Superior temporal gyrus (tissue), 1 donor: ENCODE results near the gene SAMD5.

Experiments used
- DNase-seq: peaks from one replicate; pipeline ENCODE4 v3.0.0-alpha.2; 2016; ENCODE audit errors: extremely low spot score

SAMD5 gene

GRCh38 chr6:147618927-147619326, 110.4 kb downstream of the SAMD5 start:
- DNase-seq, result no peak
